Cardiac muscle cell (in vitro differentiated cells and primary cell): ENCODE data around the gene NME8. TPM values are rescaled to one million over a fixed set of nuclear protein-coding genes. Genes with fewer than 3 reads are reported as not detected.
"Not testable (repeated sequence)": the region's sequence is repeated elsewhere in the genome, so short reads cannot be mapped to it uniquely, and the experiment has no call there.

ENCODE experiments used
- DNase-seq, 2 donors: peaks; one replicate each; pipeline versions ENCODE4 v3.0.0 to v3.0.0-alpha.2; 2010 to 2017; ENCODE audit warnings: low read depth in 1 of 2, low spot score in 1 of 2
- H3K27ac ChIP-seq: fragments of 200-600 bp; sonication (generic); 2 replicates; pipeline ENCODE4 v1.5.1; 2016
- H3K27me3 ChIP-seq: fragments of 200-600 bp; sonication (generic); 2 replicates; pipeline ENCODE4 v1.6.0; 2016; ENCODE audit warnings: control low read depth
- H3K36me3 ChIP-seq: fragments of 200-600 bp; sonication (generic); 2 replicates; pipeline ENCODE4 v1.5.1; 2016; ENCODE audit warnings: control low read depth
- H3K4me1 ChIP-seq: fragments of 200-600 bp; sonication (generic); 2 replicates; pipeline ENCODE4 v1.8.1; 2017; ENCODE audit warnings: low read depth, mild to moderate bottlenecking, mixed run types
- H3K4me3 ChIP-seq: fragments of 200-600 bp; sonication (generic); 2 replicates; pipeline ENCODE4 v1.5.1; 2016; ENCODE audit warnings: mild to moderate bottlenecking
- H3K9me3 ChIP-seq: fragments of 200-600 bp; sonication (generic); 2 replicates; pipeline ENCODE4 v1.5.1; 2017; ENCODE audit warnings: low read depth, mild to moderate bottlenecking, control low read depth
- CTCF ChIP-seq: IDR thresholded peaks from 2 replicates; pipeline ENCODE4 v1.5.1; 2012; ENCODE audit warnings: low read depth, mild to moderate bottlenecking, low read length
- polyA plus RNA-seq: library from polyadenylated mRNA; unstranded; fragments of >200 nt; fragmentation: Nextera tagmentation; extraction: Ambion mirVana; gene quantifications from 2 replicates; pipeline ENCODE4 v1.2.1, GENCODE V29; 2016
- total RNA-seq: library from RNA; depleted of rRNA; stranded (reverse); fragments of >200 nt; gene quantifications from 2 replicates; pipeline ENCODE4 v1.2.3, GENCODE V29; 2016

The NME8 gene, protein sequence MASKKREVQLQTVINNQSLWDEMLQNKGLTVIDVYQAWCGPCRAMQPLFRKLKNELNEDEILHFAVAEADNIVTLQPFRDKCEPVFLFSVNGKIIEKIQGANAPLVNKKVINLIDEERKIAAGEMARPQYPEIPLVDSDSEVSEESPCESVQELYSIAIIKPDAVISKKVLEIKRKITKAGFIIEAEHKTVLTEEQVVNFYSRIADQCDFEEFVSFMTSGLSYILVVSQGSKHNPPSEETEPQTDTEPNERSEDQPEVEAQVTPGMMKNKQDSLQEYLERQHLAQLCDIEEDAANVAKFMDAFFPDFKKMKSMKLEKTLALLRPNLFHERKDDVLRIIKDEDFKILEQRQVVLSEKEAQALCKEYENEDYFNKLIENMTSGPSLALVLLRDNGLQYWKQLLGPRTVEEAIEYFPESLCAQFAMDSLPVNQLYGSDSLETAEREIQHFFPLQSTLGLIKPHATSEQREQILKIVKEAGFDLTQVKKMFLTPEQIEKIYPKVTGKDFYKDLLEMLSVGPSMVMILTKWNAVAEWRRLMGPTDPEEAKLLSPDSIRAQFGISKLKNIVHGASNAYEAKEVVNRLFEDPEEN
- 0.06 and 0.07 TPM in 2 replicates for total RNA-seq
- polyA plus RNA-seq, result 1.5 TPM in 1 of 2 replicates, not detected in the other

GRCh38 chr7:37848297-37848696, at the start of gene NME8:
Gene NME8, plus strand, starts transcription at chr7:37848597. Its CDS starts 1,670 bp downstream, at chr7:37850267.
- Histone ChIP-seq H3K36me3 (no peaks in the 10 kb centered on the region), H3K27ac (no peak within 1 kb of the TSS), H3K27me3 (no peaks in the 10 kb centered on the region), H3K4me1 (no peaks in the 10 kb centered on the region), H3K4me3 (no peak within 1 kb of the TSS), H3K9me3 (no peaks in the 10 kb centered on the region)
- no peak for DNase-seq
- TF ChIP-seq CTCF, result no peak

DNA sequence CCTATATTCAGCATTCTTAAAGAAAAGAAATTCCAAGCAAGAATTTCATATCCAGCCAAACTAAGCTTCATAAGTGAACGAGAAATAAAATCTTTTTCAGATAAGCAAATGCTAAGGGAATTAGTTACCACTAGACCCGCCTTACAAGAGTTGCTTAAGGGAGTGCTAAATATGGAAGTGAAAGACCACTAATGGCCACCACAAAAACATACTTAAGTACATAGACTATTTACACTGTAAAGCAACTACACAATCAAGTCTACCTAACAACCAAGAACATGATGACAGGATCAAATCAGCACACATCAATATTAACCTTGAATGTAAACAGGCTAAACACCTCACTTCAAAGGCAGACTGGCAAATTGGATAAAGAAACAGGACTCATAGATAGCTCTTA, 42.2 kb upstream of the NME8 start:
- no peak for DNase-seq
- H3K4me3 ChIP-seq, result no peak overlapping the region
- no peak overlapping the region for H3K27ac ChIP-seq
- no peaks in the 10 kb centered on the region for H3K36me3 ChIP-seq
- no peaks in the 10 kb centered on the region for H3K27me3 ChIP-seq
- no peaks in the 10 kb centered on the region for H3K4me1 ChIP-seq
- no peak for TF ChIP-seq CTCF
- no peaks in the 10 kb centered on the region for H3K9me3 ChIP-seq

DNA sequence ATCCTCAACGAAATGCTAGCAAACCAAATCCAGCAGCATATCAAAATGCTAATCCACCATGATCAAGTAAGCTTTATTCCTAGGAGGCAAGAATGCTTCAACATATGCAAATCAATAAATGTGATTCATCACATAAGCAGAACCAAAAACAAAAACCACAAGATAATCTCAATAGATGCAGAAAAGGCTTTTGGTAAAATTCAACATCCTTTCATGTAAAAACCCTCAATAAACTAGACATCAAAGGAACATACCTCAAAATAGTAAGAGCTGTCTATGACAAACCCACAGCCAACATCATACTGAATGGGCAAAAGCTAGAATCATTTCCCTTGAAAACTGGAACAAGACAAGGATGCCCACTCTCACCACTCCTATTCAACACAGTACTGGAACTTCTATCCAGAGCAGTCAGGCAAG, 36.2 kb upstream of the NME8 start:
- DNase-seq, H3K9me3 ChIP-seq, H3K36me3 ChIP-seq, H3K4me3 ChIP-seq, H3K4me1 ChIP-seq, H3K27me3 ChIP-seq, H3K27ac ChIP-seq: not testable (repeated sequence)

- H3K9me3 ChIP-seq, result no peaks in the 10 kb centered on the region
- no peak overlapping the region for H3K4me3 ChIP-seq
- peaks cover 9% of the 10 kb centered on the region for H3K4me1 ChIP-seq
- no peak for DNase-seq
- no peaks in the 10 kb centered on the region for H3K27me3 ChIP-seq
- no peak for TF ChIP-seq CTCF
- no peaks in the 10 kb centered on the region for H3K36me3 ChIP-seq
- H3K27ac ChIP-seq, result no peak overlapping the region
Observed at GRCh38 chr7:37815671-37816371, 32.6 kb upstream of the NME8 start.

DNA sequence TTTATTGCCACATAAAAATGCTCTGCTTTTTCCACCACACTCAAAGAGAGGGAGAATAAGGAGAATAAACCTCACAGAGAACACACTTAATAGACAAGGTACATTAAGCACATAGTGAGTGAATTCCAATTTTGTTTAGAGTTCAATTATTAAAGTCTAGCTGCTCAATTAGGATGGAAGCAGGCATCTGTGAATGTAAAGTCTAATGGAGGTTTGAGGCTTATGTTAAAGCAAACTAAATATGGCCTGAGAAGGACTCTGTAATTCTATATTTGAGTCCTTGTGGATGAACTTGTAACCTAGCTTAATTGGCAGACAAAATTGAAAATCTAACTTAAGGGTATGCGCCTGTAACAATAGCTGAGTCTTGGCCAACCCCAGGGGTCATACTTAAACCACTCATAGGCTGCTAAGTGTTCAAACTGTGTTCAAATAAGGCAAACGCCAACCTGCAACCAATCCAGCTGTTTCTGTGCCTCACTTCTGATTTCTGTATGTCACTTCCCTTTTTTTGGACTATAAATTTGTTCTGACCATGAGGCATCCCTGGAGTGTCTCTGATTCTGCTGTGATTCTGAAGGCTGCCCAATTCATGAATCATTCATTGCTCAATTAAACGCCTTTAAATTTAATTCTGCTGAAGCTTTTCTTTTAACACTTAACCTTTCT, 31.3 kb upstream of the NME8 start:
- no peak for DNase-seq
- H3K9me3 ChIP-seq, result no peaks in the 10 kb centered on the region
- H3K4me3 ChIP-seq, result no peak overlapping the region
- no peak overlapping the region for H3K27ac ChIP-seq
- no peak for TF ChIP-seq CTCF
- peaks cover 9% of the 10 kb centered on the region for H3K4me1 ChIP-seq
- H3K27me3 ChIP-seq, result no peaks in the 10 kb centered on the region
- H3K36me3 ChIP-seq, result no peaks in the 10 kb centered on the region
